ENCODE results near the gene CFAP45.

The CFAP45 gene

DNA sequence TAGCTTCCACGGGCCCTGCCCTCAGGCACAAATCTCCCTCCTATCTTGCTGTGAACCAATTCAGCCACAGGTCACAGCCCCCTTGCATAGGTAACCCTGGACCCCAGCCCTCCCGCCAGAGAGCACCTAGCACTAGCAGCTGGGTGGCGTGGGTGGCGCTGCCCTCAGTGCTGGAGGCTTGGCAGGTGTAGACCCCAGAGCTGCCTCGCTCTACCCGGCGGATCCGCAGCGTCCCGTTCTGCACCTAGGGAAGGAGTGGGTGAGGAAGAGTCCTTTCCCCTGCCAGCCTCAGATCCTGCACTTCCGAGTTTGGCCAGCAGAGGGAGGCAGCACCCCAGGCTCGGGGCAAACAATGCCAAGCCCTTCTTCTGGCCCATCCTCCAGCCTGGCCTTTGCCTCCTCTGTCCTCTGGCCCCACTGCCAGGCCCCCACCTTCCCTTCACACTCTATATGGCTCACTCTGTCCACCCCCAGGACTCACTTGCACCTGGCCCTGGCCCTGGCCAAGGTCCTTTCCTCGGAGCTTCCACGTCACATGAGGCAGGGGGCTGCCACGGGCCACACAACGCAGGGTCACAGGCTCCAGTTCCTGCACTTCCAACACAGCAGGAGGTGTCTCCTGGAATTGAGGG is 36.4 kb upstream of the CFAP45 start:
- peak; percentile 82 for DNase-seq

DNA sequence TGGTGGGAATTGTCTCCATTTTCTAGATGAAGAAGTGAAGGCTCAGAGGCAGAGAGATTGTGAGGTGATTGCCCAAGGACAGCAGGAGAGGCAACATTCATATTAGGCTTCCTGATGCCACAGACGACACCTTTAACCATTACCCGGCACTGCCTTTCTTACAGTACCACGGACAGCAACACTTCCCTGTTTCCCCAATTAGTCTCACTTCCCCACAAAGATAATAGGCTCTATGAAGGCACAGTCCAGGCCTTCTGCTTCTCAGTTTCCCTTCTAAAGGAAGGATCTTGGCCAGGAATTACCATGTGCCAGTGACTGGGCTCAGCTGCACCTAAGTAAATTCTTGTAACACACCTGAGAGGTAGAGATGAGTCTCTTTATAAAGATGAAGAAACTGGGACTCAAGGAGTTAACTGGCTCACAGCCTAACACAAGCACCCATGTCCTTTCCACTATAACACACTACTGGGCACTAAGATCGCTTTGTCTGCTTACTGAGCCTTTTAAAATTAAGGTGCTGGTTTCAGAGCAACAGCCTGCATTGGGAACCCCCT is 35.8 kb upstream of the CFAP45 start:
- DNase-seq = no peak

DNA sequence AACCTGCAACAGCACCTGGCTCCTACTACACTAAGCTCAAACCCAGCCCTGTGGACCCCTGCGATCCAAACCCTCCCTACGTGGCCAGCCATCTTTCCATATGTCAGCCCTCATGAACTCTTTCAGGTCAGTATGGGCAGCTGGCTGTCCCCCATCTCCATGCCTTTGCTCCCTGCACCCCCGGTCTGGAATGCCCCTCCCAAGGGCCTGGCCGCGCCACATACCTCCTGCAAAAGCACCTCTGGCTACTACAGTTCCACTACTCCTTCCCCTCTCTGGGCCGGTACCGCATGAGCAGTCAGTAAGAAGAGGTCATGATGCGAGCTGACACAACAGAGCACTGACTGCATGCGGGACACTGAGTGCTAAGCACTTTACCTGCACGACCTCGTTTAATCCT is 35.3 kb upstream of the CFAP45 start:
- no peak for DNase-seq

GRCh38 chr1:159934136-159935039 is 34.4 kb upstream of the CFAP45 start:
- no peak for DNase-seq

DNA sequence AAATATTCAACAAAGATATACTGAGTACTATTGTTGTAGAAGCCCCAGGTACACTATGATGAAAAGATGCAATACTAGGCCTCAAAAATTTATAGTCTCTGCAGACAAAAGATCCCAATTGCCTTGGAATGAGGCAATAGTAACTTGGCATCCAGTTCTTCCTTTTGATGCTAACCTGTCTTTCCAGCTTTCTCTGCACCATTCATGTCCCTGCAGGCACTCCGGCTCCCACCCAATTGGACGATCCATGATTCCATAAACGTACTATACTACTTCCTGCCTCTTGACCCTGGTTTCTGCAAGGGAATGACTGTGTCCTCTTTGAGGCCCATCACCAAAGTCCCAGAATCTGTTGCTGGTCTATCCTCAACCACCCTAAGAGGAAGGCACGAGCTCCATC is 33.4 kb upstream of the CFAP45 start:
- DNase-seq = no peak

DNA sequence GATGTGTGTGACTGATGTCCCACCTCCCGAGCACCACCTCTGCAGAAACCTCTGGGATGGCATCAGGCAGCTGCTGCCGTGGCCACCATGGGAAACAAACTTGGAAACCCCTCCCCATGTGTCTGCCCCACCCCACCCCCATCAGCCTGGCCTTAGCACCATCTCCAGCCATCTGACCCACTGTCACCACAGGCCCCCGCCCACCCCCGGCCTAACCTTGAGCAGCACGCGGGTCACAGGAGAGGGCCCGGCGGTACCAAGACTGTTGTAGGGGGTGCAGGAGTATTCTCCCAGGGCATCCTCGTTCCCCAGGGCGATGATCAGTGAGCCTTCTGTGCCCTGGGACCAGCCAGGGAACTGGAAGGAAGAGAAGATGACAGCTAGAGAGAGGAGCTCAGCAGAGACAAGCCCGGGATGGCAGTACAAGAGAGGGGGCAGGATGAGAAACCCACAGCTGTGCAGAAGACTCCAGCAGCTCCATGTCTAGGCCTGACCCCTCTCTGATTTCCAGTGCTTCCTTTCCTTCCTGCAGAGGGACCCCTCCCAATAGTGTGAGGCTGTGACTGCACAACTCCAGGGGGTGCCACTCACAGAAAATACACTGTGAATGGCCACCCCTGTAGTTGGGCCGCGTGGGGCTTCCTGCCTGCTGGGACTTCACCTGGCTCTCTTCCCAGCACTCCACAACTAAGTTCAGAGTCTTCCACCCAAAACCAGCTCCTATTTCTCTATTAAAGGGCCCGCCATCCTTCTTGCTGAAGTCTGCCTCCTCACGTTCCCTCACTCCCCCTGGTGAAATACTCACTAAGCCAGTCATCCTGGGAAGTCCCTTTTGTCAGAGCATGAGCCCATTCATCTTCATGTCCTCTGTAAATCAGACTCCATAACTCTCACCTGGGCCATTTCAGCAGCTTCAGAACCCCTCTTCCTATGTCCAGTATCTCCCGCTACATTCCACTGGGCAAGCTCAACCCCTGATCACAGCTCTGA is 32.6 kb upstream of the CFAP45 start:
- no peak for DNase-seq

DNA sequence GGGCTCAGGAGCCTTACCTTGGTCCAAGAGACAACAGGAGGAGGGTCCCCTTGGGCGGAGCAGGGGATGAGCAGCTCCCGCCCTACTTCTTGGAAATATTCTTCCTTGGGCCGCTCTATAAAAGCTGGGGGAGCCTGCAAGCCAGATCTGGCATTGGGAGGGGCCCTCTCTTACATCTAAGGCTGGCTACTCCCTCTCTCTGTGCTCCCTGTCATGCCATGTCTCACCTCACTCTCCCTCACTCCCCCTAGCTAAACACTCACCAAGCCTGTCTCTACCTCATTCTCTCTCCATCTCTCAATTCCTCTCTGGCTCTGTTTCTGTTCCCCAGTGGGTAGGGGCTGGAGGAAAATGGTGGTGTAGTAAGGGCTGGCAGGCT is 31.8 kb upstream of the CFAP45 start:
- DNase-seq = no peak

DNA sequence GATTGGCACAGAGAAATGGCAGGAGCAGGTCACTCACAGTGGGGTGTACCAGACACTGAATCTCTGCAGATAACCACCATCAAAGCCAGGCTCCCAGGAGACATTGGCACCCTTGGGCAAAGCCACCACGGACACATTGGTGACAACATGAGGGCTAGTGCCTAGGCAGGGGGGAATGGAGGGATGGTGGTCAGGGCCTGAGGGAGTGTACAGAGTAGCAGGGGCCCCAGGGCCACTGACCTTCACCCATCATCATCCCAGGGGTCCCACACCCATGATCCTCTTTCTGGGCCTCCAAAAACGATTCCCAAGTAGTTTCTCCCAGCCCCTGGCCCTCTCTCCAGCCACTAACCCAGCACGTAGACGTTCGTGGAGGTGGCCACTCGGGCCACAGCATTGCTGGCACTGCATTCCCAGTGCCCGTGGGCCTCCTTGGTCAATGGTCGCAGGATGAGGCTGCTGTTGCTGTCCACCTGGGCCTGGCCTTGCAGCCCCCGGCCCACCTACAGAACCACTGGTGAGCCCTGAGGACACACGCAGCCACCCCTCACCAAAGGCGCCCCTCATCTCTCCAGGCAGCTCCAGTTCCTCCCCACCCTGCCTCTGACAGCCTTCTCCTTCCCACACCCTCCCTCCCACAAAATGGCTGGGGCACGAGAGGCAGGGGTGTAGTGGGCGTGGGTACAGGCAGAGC is 31.3 kb upstream of the CFAP45 start:
- no peak for DNase-seq

DNA sequence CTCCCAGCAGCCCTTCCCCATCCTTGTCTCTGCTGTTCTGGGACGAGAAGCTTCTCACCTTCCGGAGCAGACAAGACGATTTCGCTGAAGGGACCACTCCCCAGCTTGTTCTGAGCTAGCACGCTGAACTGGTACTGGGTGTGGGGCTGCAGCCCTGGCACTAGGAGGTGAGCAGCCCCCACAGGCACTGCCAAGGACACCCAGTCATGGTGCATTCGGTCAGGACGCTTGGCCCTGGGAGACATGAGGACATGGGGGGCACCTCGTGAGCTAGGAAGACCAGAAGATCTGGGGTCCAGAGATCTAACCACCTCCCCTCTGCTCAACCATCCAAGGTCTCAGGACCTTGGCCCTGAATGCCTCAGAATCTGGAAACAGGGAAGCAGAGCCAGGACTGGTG is 30.7 kb upstream of the CFAP45 start:
- no peak for DNase-seq

GRCh38 chr1:159930216-159930615 is 30.3 kb upstream of the CFAP45 start:
- no peak for DNase-seq

- DNase-seq = no peak
These were observed 29.4 kb upstream of the CFAP45 start for GRCh38 chr1:159929155-159930051.

DNA sequence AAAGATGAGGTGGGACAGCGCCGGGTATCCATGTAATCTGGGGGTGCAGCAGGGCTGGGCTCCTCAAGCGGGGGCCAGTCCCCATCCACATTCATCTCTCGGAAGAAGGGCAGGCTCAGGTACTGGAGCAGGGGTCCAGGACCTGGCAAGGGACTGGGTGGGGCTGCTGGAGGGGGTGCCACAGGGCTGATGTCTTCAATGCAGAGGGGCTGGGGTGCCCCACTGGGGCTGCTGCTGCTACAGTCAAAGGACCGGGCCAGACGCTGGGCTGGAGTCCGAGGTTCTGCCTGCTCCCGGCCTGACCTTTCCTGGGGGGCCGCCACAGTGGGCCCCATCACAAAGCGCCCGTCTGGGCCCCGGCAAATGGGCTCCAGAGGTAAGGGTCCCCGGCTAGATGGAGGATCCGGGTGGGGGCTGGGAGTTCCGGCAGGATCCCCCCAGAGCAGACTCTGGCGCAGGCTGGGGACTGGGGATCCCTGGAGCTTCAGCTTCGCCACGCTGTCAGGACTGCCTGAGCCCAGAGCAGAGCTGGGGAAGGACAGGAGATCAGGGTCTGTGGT is 28.6 kb upstream of the CFAP45 start:
- no peak for DNase-seq

DNA sequence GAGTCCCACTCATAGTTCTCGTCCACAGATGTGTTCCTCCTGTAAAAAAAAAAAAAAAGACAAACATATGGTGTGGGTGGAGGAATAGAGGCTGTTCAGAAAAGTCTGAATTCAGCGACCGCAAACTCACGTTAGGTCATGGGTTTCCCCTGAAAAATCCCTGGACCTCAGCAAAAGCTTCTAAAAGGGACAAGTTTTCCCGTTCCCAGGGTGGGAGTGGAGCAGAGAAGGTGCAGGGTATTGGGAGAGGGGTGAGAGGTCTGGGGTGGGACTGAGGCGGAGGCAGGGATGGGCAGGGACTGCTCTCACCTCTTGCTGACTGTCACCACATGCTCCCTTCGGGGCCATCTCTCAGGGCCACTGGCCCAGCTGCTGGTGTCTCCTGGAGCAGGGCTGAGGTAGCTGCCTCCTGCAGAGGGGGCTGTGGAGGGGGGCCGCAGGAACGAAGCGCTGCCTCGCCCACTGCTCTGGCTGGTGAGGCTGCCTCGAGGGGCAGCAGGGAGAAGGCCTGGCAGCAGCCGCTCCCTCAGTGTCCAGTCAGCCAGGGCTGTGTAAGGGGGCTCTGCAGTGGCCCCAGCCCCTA is 28.0 kb upstream of the CFAP45 start:
- DNase-seq = no peak

DNA sequence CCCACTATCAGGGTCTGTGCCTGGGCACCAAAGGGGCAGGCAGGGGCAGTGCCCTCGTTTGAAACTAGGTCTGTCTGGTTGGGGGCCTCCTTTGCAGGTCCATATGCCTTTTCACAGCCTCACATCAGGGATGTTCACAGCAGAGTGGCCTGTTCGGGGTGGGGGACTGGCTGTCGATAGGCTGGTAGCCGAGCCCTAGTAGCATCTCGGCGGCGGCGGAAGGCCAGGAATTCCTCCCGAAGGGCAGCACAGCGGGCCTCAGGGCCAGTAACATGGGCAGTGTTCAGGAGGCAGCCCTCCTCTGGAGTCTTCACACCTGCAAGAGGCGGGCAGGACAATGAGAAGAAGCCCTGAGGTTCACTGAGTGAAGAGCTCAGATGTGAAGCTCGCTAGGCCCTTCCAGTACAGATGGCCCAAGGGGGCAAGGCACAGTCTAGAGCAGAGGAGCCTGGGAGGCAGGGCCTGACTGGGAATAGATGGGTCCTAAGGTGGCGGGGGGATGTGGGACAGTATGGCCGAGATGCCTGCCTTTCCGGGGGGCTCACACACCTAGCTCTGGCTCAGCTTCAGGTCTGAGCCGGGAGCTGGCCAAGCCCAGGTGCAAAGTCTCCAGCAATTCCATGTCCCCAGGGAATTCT is 27.4 kb upstream of the CFAP45 start:
- DNase-seq = no peak

- no peak for DNase-seq
These were observed 25.7 kb upstream of the CFAP45 start for GRCh38 chr1:159925719-159926078.

- DNase-seq = peak; percentile 94
These were observed 25.1 kb upstream of the CFAP45 start, which contains the start of gene TAGLN2 for GRCh38 chr1:159924791-159925718. TAGLN2 (minus strand) TSS chr1:159925507; CDS start chr1:159920509, 4,998 bp downstream.

DNA sequence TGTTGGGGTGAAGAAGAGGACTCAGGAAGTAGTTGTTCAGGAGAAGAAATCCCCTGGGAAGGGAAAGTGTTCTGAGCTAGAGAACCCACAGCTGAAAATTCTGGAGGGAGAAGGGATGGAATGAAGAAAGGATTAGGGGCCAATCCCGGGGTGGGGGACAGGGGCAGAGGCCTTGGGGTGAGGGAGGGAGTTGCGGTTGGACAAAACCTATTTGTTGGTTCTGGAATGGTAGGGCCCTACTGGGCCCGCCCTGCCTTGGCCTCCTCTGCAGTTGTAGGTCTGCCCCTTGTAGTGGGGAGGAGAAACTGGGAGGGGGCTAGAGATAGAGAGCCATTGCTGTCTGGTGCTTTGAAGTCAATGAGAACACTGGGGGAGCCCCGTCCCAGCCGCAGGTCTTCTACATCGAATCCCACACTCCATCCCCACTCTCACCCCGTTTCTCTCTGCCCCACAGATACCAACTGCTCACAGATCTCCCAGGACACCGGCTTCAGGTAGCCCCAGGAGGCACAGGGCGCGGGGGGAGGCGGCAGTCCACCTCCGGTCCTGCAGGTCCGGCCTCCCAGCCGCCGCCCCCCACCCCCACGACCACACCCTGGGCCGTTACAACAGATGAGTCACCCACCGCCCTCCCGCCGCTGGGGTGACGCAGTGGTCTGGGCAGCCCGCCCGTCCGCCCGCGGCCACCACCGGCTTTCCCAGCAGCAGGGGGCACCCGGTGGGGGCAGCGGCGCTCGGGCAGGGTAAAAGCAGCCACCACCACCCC is 24.2 kb upstream of the CFAP45 start:
- peak; percentile 85 for DNase-seq

Data from CD4-positive, alpha-beta T cell treated with Interleukin-21 for 1 hour (primary cell).